ENCODE results near the gene PICK1. TPM values are rescaled to one million over a fixed set of nuclear protein-coding genes. Genes with fewer than 3 reads are reported as not detected.

The PICK1 gene
- total RNA-seq, 1 experiment from 2014 or later = 26.6 TPM

GRCh38 chr22:38070250-38070921 is 13.2 kb downstream of the PICK1 start:
- no peak for DNase-seq (ENCODE audit: low spot score)
- Histone ChIP-seq H3K4me1 (ENCODE audit: insufficient read depth, low read length, poor library complexity, severe bottlenecking) (no peaks in the 10 kb centered on the region), H3K4me3 (ENCODE audit: low read depth, low read length, poor library complexity, severe bottlenecking) (no peak overlapping the region), H3K36me3 (ENCODE audit: insufficient read depth, low read length, poor library complexity, severe bottlenecking) (no peaks in the 10 kb centered on the region), H3K27ac (ENCODE audit: low read depth, low read length, poor library complexity, severe bottlenecking) (no peak overlapping the region), H3K27me3 (replicated peaks; ENCODE audit: insufficient read depth, low read depth, low read length, poor library complexity) (no peaks in the 10 kb centered on the region), H3K9me3 (ENCODE audit: low read depth, low read length, poor library complexity, severe bottlenecking) (no peaks in the 10 kb centered on the region)
- ChIA-PET POLR2A (ENCODE audit: low non-redundant PET) (no interaction called here), CTCF (no interaction called here)
- no peak for TF ChIP-seq EZH2 (IDR thresholded peaks at IDR 0.05; ENCODE audit: borderline replicate concordance, low read depth, low read length, poor library complexity, severe bottlenecking)
- TF ChIP-seq, protein P1, sequence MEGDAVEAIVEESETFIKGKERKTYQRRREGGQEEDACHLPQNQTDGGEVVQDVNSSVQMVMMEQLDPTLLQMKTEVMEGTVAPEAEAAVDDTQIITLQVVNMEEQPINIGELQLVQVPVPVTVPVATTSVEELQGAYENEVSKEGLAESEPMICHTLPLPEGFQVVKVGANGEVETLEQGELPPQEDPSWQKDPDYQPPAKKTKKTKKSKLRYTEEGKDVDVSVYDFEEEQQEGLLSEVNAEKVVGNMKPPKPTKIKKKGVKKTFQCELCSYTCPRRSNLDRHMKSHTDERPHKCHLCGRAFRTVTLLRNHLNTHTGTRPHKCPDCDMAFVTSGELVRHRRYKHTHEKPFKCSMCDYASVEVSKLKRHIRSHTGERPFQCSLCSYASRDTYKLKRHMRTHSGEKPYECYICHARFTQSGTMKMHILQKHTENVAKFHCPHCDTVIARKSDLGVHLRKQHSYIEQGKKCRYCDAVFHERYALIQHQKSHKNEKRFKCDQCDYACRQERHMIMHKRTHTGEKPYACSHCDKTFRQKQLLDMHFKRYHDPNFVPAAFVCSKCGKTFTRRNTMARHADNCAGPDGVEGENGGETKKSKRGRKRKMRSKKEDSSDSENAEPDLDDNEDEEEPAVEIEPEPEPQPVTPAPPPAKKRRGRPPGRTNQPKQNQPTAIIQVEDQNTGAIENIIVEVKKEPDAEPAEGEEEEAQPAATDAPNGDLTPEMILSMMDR (conservative IDR thresholded peaks at IDR 0.05; ENCODE audit: low read depth, low read length) = no peak
- intact Hi-C loops (cut with micrococcal nuclease; ENCODE audit: unreplicated experiment) = no loop called here
- BruUV-seq (replicated peaks) = no TSS peak

- Histone ChIP-seq H3K27ac (ENCODE audit: low read depth, low read length, poor library complexity, severe bottlenecking) (no peak overlapping the region), H3K4me3 (ENCODE audit: low read depth, low read length, poor library complexity, severe bottlenecking) (no peak overlapping the region), H3K4me1 (ENCODE audit: insufficient read depth, low read length, poor library complexity, severe bottlenecking) (no peaks in the 10 kb centered on the region), H3K36me3 (ENCODE audit: insufficient read depth, low read length, poor library complexity, severe bottlenecking) (no peaks in the 10 kb centered on the region), H3K9me3 (ENCODE audit: low read depth, low read length, poor library complexity, severe bottlenecking) (no peaks in the 10 kb centered on the region), H3K27me3 (replicated peaks; ENCODE audit: insufficient read depth, low read depth, low read length, poor library complexity) (no peaks in the 10 kb centered on the region)
- no peak for DNase-seq (ENCODE audit: low spot score)
- CTCF ChIA-PET = no interaction called here
- TF ChIP-seq EZH2 (IDR thresholded peaks at IDR 0.05; ENCODE audit: borderline replicate concordance, low read depth, low read length, poor library complexity, severe bottlenecking) = no peak
- TF ChIP-seq, protein P1 (conservative IDR thresholded peaks at IDR 0.05; ENCODE audit: low read depth, low read length) = no peak
- BruUV-seq (replicated peaks) = no TSS peak
- intact Hi-C loops (cut with micrococcal nuclease; ENCODE audit: unreplicated experiment) = no loop called here
- POLR2A ChIA-PET (ENCODE audit: low non-redundant PET) = no interaction called here
Observed at GRCh38 chr22:38071421-38072321, 14.5 kb downstream of the PICK1 start.

- no peaks in the 10 kb centered on the region for H3K27me3 ChIP-seq (replicated peaks; ENCODE audit: insufficient read depth, low read depth, low read length, poor library complexity)
- H3K36me3 ChIP-seq (ENCODE audit: insufficient read depth, low read length, poor library complexity, severe bottlenecking) = no peaks in the 10 kb centered on the region
- H3K27ac ChIP-seq (ENCODE audit: low read depth, low read length, poor library complexity, severe bottlenecking) = no peak overlapping the region
- CTCF ChIA-PET = no interaction called here
- POLR2A ChIA-PET (ENCODE audit: low non-redundant PET) = no interaction called here
- TF ChIP-seq EZH2 (IDR thresholded peaks at IDR 0.05; ENCODE audit: borderline replicate concordance, low read depth, low read length, poor library complexity, severe bottlenecking) = no peak
- TF ChIP-seq, protein P1 (conservative IDR thresholded peaks at IDR 0.05; ENCODE audit: low read depth, low read length) = no peak
- DNase-seq (ENCODE audit: low spot score) = no peak
- H3K4me1 ChIP-seq (ENCODE audit: insufficient read depth, low read length, poor library complexity, severe bottlenecking) = no peaks in the 10 kb centered on the region
- H3K4me3 ChIP-seq (ENCODE audit: low read depth, low read length, poor library complexity, severe bottlenecking) = no peak overlapping the region
- BruUV-seq (replicated peaks) = no TSS peak
- no peaks in the 10 kb centered on the region for H3K9me3 ChIP-seq (ENCODE audit: low read depth, low read length, poor library complexity, severe bottlenecking)
- intact Hi-C loops (cut with micrococcal nuclease; ENCODE audit: unreplicated experiment) = no loop called here
Observed at GRCh38 chr22:38072322-38073149, 15.3 kb downstream of the PICK1 start.

Data from A673 (cell line).